Fibroblast of pulmonary artery (primary cell): ENCODE results near the gene HEATR1.
A peak's percentile ranks its signal among the peaks of the same experiment; 100 is the strongest.

Experiments
- DNase-seq: peaks from one replicate; pipeline ENCODE4 v3.0.0-alpha.2; 2010; ENCODE audit warnings: low read depth
- H3K4me3 ChIP-seq: replicated peaks from 2 replicates; pipeline ENCODE4 v1.5.1; 2011; ENCODE audit warnings: low read depth, mild to moderate bottlenecking, control low read depth, low read length, moderate library complexity
- TF ChIP-seq, protein P1 (sequence below): IDR thresholded peaks from 2 replicates; pipeline ENCODE4 v1.5.1; 2011; ENCODE audit warnings: mild to moderate bottlenecking, control low read depth, low read length, inconsistent platforms; ENCODE audit errors: missing control alignments

The HEATR1 gene

DNA sequence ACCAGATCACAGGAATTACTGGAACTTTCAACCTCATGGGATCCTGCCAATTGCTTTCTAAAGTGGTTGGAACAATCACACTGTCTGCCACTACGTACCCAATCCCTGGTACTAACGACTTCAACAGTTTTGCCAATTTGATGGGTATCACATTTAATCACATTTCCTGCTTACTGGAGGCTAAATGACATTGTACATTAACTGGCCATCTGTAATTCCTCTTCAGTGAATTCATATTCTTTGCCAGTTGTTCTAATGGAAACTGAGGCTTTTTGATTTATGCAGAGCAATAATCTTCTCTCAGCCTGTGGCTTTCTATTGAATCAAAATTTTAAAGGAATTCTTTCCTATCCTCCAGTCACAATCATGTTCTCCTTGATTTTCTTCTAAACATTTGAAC lies 42.3 kb downstream of the HEATR1 start:
- TF ChIP-seq, protein P1, sequence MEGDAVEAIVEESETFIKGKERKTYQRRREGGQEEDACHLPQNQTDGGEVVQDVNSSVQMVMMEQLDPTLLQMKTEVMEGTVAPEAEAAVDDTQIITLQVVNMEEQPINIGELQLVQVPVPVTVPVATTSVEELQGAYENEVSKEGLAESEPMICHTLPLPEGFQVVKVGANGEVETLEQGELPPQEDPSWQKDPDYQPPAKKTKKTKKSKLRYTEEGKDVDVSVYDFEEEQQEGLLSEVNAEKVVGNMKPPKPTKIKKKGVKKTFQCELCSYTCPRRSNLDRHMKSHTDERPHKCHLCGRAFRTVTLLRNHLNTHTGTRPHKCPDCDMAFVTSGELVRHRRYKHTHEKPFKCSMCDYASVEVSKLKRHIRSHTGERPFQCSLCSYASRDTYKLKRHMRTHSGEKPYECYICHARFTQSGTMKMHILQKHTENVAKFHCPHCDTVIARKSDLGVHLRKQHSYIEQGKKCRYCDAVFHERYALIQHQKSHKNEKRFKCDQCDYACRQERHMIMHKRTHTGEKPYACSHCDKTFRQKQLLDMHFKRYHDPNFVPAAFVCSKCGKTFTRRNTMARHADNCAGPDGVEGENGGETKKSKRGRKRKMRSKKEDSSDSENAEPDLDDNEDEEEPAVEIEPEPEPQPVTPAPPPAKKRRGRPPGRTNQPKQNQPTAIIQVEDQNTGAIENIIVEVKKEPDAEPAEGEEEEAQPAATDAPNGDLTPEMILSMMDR, result no peak
- H3K4me3 ChIP-seq, result no peak overlapping the region
- no peak for DNase-seq

DNA sequence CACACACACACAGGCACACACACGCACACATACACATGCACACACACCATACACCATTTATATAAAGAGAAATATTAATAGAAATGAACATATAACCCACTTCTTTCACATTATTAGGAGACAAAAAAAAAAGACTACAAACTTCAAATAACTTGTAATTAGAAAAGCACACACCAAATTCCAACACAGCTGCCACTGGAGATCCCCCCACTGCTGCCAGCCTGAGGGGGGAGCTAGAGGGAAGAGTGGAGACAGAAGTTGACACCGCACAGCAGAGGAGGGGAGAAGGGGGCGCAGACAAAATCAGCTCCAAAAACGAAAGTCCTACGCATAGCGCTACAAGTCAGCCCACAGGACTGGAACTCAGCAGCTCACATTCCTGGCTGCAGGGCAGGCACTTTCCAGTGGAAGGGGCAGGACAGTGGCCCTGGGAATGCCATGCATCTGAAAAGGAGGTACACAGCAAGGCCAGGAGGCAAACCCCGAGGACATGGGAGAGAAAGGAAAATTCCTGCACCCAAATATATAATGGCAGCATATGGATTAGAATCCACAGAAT lies 44.0 kb downstream of the HEATR1 start:
- DNase-seq, result no peak

GRCh38 chr1:236558846-236559245 lies 45.5 kb downstream of the HEATR1 start:
- DNase-seq, result no peak
- TF ChIP-seq, protein P1, result no peak
- no peak overlapping the region for H3K4me3 ChIP-seq

More for the DNA sequence above, 44.0 kb downstream of the HEATR1 start:
- TF ChIP-seq, protein P1, result peak; percentile 5
- no peak overlapping the region for H3K4me3 ChIP-seq

- H3K4me3 ChIP-seq, result no peak overlapping the region
- TF ChIP-seq, protein P1, result no peak
- DNase-seq, result no peak
Measured at GRCh38 chr1:236558081-236558480, 46.2 kb downstream of the HEATR1 start.

DNA sequence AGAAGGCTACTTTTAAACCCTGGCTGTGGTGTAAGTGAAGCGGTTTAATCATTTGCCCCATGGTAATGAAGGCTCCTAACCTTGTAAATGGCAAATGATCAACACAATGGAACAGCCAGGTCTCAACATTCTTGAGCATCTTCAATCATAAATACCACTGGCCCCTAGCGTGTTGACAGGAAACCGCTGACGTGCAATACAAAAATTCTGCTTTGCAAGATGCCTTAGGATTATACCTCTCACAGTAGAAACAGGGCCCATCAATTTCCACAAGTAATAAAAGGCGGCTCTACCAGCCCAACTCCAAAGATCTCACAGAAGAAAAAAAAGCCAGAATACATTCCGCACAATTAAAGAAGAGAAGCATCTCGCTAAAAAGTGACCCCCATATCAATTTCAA lies 47.7 kb downstream of the HEATR1 start:
- no peak overlapping the region for H3K4me3 ChIP-seq
- no peak for DNase-seq
- TF ChIP-seq, protein P1, result no peak

DNA sequence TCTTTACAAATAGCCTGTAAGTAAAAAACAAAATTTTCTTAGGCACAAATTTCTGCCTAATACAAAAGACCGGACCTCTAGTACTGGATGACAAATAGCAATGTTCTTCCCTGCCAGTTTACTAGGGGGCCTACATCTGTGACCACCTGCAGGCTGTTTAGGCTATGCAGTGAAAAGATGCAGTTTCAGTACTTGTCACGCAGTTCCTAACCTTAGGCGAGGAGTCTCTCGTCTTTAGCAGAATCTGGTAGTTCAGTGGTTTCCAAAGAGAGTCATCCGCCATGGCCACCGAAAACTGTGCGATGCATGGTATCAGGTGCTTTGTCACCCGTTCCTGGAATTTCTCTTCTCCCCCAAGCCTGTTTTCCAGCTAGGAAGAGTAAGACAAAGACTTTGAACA lies 50.9 kb downstream of the HEATR1 start:
- TF ChIP-seq, protein P1, result no peak
- H3K4me3 ChIP-seq, result no peak overlapping the region
- DNase-seq, result no peak

DNA sequence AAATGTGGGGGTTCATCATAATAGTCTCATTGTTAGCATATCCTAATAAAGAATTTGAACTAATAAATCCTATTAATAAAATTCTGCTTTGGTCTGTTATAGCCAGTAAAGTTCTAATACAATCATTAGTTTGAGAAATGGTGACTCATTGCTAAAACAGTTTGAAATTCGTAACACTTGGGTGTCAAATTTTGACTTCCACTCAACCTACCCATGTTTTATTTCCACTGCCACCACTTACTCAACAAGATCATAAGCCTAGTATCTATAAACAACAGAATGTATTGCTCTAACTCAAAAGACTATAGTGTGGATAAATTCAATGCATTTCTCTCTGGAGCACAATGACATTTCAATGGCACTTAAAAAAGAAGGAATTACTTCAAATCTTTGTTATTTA lies 51.4 kb downstream of the HEATR1 start:
- no peak for DNase-seq
- H3K4me3 ChIP-seq, result no peak overlapping the region
- TF ChIP-seq, protein P1, result no peak
